ENCODE results near the gene RPL11.
A peak's percentile ranks its signal among the peaks of the same experiment; 100 is the strongest.

RPL11 gene

GRCh38 chr1:23650344-23650990 lies 41.1 kb upstream of the RPL11 start:
- 86% methylated on average over 6 of the region's 10 CpGs for WGBS
- DNase-seq, result no peak
- Histone ChIP-seq H2BK5ac (ENCODE audit: low read depth, low read length, poor library complexity, severe bottlenecking) (no peak overlapping the region), H4K91ac (ENCODE audit: low read length) (no peak overlapping the region), H3K36me3 (ENCODE audit: control insufficient read depth in 1 of 2, insufficient read depth in 2 of 2, low read depth in 1 of 2, low read length in 2 of 2) (no peaks in the 10 kb centered on the region), H2AFZ (ENCODE audit: low read depth, low read length) (no peak overlapping the region), H3K4ac (ENCODE audit: low read depth in 1 of 2, low read length in 2 of 2) (no peak overlapping the region), H3K18ac (ENCODE audit: low read depth in 1 of 2, low read length in 2 of 2) (no peak overlapping the region), H2BK15ac (ENCODE audit: low read depth, poor library complexity, severe bottlenecking) (no peak overlapping the region), H2BK12ac (ENCODE audit: low read length in 2 of 2) (peak overlapping the region in 1 of 2 experiments; percentile 54), H2BK120ac (ENCODE audit: low read depth, low read length) (no peak overlapping the region), H3K9ac (ENCODE audit: low read length) (peak overlapping the region; percentile 21), H3K79me1 (replicated peaks; ENCODE audit: low read length, poor library complexity, severe bottlenecking) (no peaks in the 10 kb centered on the region), H3K14ac (ENCODE audit: low read length in 2 of 2) (no peak overlapping the region), H3K4me3 (ENCODE audit: insufficient read depth in 1 of 2, low read depth in 1 of 2, low read length in 2 of 2) (no peak overlapping the region), H3K27ac (ENCODE audit: low read length, poor library complexity, severe bottlenecking) (no peak overlapping the region), H3K4me2 (ENCODE audit: low read length, poor library complexity, severe bottlenecking) (no peak overlapping the region), H3K4me1 (ENCODE audit: control insufficient read depth, insufficient read depth, low read depth, low read length) (no peaks in the 10 kb centered on the region), H4K8ac (ENCODE audit: low read length) (no peak overlapping the region), H2AK5ac (ENCODE audit: low read length, severe bottlenecking) (no peak overlapping the region), H3K9me3 (ENCODE audit: control insufficient read depth, low read length) (no peaks in the 10 kb centered on the region), H3K23ac (ENCODE audit: low read length in 2 of 2) (no peak overlapping the region), H3K27me3 (ENCODE audit: control insufficient read depth in 1 of 2, insufficient read depth in 1 of 2, low read length in 2 of 2) (peaks cover 8 to 50% of the 10 kb centered on the region in 2 experiments)

GRCh38 chr1:23651069-23651808 lies 40.4 kb upstream of the RPL11 start:
- peak overlapping the region; percentile 21 for H3K9ac ChIP-seq (ENCODE audit: low read length)
- peak; percentile 54 for DNase-seq

GRCh38 chr1:23657659-23658275 lies 33.8 kb upstream of the RPL11 start:
- H3K9ac ChIP-seq (ENCODE audit: low read length), result no peak overlapping the region
- H3K36me3 ChIP-seq (ENCODE audit: control insufficient read depth in 1 of 2, insufficient read depth in 2 of 2, low read depth in 1 of 2, low read length in 2 of 2), result no peaks in the 10 kb centered on the region
- H3K4me1 ChIP-seq (ENCODE audit: control insufficient read depth, insufficient read depth, low read depth, low read length), result no peaks in the 10 kb centered on the region
- H3K14ac ChIP-seq (ENCODE audit: low read length in 2 of 2), result no peak overlapping the region
- H3K4me3 ChIP-seq (ENCODE audit: insufficient read depth in 1 of 2, low read depth in 1 of 2, low read length in 2 of 2), result no peak overlapping the region
- H3K9me3 ChIP-seq (ENCODE audit: control insufficient read depth, low read length), result no peaks in the 10 kb centered on the region
- WGBS, result 40% methylated on average over 4 of the region's 7 CpGs
- no peak overlapping the region for H3K18ac ChIP-seq (ENCODE audit: low read depth in 1 of 2, low read length in 2 of 2)
- no peak overlapping the region for H4K91ac ChIP-seq (ENCODE audit: low read length)
- peaks cover 5 to 23% of the 10 kb centered on the region in 2 experiments for H3K27me3 ChIP-seq (ENCODE audit: control insufficient read depth in 1 of 2, insufficient read depth in 1 of 2, low read length in 2 of 2)
- H2AFZ ChIP-seq (ENCODE audit: low read depth, low read length), result no peak overlapping the region
- no peak overlapping the region for H2BK15ac ChIP-seq (ENCODE audit: low read depth, poor library complexity, severe bottlenecking)
- no peak overlapping the region for H3K27ac ChIP-seq (ENCODE audit: low read length, poor library complexity, severe bottlenecking)
- H3K79me1 ChIP-seq (replicated peaks; ENCODE audit: low read length, poor library complexity, severe bottlenecking), result no peaks in the 10 kb centered on the region
- H3K4me2 ChIP-seq (ENCODE audit: low read length, poor library complexity, severe bottlenecking), result no peak overlapping the region
- H3K23ac ChIP-seq (ENCODE audit: low read length in 2 of 2), result no peak overlapping the region
- no peak overlapping the region for H3K4ac ChIP-seq (ENCODE audit: low read depth in 1 of 2, low read length in 2 of 2)
- H2AK5ac ChIP-seq (ENCODE audit: low read length, severe bottlenecking), result no peak overlapping the region
- peak overlapping the region; percentile 78 for H4K8ac ChIP-seq (ENCODE audit: low read length)
- no peak overlapping the region for H2BK12ac ChIP-seq (ENCODE audit: low read length in 2 of 2)
- DNase-seq, result peak; percentile 65
- no peak overlapping the region for H2BK5ac ChIP-seq (ENCODE audit: low read depth, low read length, poor library complexity, severe bottlenecking)
- no peak overlapping the region for H2BK120ac ChIP-seq (ENCODE audit: low read depth, low read length)

More at GRCh38 chr1:23651069-23651808, 40.4 kb upstream of the RPL11 start:
- no peak overlapping the region for H3K4me2 ChIP-seq (ENCODE audit: low read length, poor library complexity, severe bottlenecking)
- no peaks in the 10 kb centered on the region for H3K36me3 ChIP-seq (ENCODE audit: control insufficient read depth in 1 of 2, insufficient read depth in 2 of 2, low read depth in 1 of 2, low read length in 2 of 2)
- no peaks in the 10 kb centered on the region for H3K79me1 ChIP-seq (replicated peaks; ENCODE audit: low read length, poor library complexity, severe bottlenecking)
- no peak overlapping the region for H4K8ac ChIP-seq (ENCODE audit: low read length)
- WGBS, result 86% methylated on average over 6 of the region's 7 CpGs
- no peak overlapping the region for H2AFZ ChIP-seq (ENCODE audit: low read depth, low read length)
- H3K4ac ChIP-seq (ENCODE audit: low read depth in 1 of 2, low read length in 2 of 2), result no peak overlapping the region
- H3K27me3 ChIP-seq (ENCODE audit: control insufficient read depth in 1 of 2, insufficient read depth in 1 of 2, low read length in 2 of 2), result peaks cover 10 to 44% of the 10 kb centered on the region in 2 experiments
- H2BK12ac ChIP-seq (ENCODE audit: low read length in 2 of 2), result no peak overlapping the region
- no peak overlapping the region for H2BK5ac ChIP-seq (ENCODE audit: low read depth, low read length, poor library complexity, severe bottlenecking)
- no peaks in the 10 kb centered on the region for H3K9me3 ChIP-seq (ENCODE audit: control insufficient read depth, low read length)
- no peak overlapping the region for H2BK120ac ChIP-seq (ENCODE audit: low read depth, low read length)
- no peak overlapping the region for H3K14ac ChIP-seq (ENCODE audit: low read length in 2 of 2)
- H3K18ac ChIP-seq (ENCODE audit: low read depth in 1 of 2, low read length in 2 of 2), result no peak overlapping the region
- no peak overlapping the region for H2AK5ac ChIP-seq (ENCODE audit: low read length, severe bottlenecking)
- no peak overlapping the region for H4K91ac ChIP-seq (ENCODE audit: low read length)
- peak overlapping the region in 1 of 2 experiments; percentile 14 for H3K4me3 ChIP-seq (ENCODE audit: insufficient read depth in 1 of 2, low read depth in 1 of 2, low read length in 2 of 2)
- no peak overlapping the region for H3K23ac ChIP-seq (ENCODE audit: low read length in 2 of 2)
- H3K27ac ChIP-seq (ENCODE audit: low read length, poor library complexity, severe bottlenecking), result no peak overlapping the region
- H3K4me1 ChIP-seq (ENCODE audit: control insufficient read depth, insufficient read depth, low read depth, low read length), result no peaks in the 10 kb centered on the region
- H2BK15ac ChIP-seq (ENCODE audit: low read depth, poor library complexity, severe bottlenecking), result no peak overlapping the region

GRCh38 chr1:23660671-23661070 lies 30.9 kb upstream of the RPL11 start:
- Histone ChIP-seq H3K9me3 (ENCODE audit: control insufficient read depth, low read length) (no peaks in the 10 kb centered on the region), H3K36me3 (ENCODE audit: control insufficient read depth in 1 of 2, insufficient read depth in 2 of 2, low read depth in 1 of 2, low read length in 2 of 2) (no peaks in the 10 kb centered on the region), H3K9ac (ENCODE audit: low read length) (no peak overlapping the region), H2BK120ac (ENCODE audit: low read depth, low read length) (no peak overlapping the region), H2BK15ac (ENCODE audit: low read depth, poor library complexity, severe bottlenecking) (no peak overlapping the region), H4K8ac (ENCODE audit: low read length) (no peak overlapping the region), H4K91ac (ENCODE audit: low read length) (no peak overlapping the region), H2BK5ac (ENCODE audit: low read depth, low read length, poor library complexity, severe bottlenecking) (no peak overlapping the region), H3K4me2 (ENCODE audit: low read length, poor library complexity, severe bottlenecking) (no peak overlapping the region), H3K23ac (ENCODE audit: low read length in 2 of 2) (no peak overlapping the region), H3K18ac (ENCODE audit: low read depth in 1 of 2, low read length in 2 of 2) (no peak overlapping the region), H3K79me1 (replicated peaks; ENCODE audit: low read length, poor library complexity, severe bottlenecking) (no peaks in the 10 kb centered on the region), H3K4me3 (ENCODE audit: insufficient read depth in 1 of 2, low read depth in 1 of 2, low read length in 2 of 2) (no peak overlapping the region), H3K4ac (ENCODE audit: low read depth in 1 of 2, low read length in 2 of 2) (no peak overlapping the region), H2AFZ (ENCODE audit: low read depth, low read length) (no peak overlapping the region), H3K4me1 (ENCODE audit: control insufficient read depth, insufficient read depth, low read depth, low read length) (no peaks in the 10 kb centered on the region), H3K27ac (ENCODE audit: low read length, poor library complexity, severe bottlenecking) (no peak overlapping the region), H2BK12ac (ENCODE audit: low read length in 2 of 2) (no peak overlapping the region), H3K14ac (ENCODE audit: low read length in 2 of 2) (no peak overlapping the region), H3K27me3 (ENCODE audit: control insufficient read depth in 1 of 2, insufficient read depth in 1 of 2, low read length in 2 of 2) (peaks cover under 1 to 9% of the 10 kb centered on the region in 2 experiments), H2AK5ac (ENCODE audit: low read length, severe bottlenecking) (no peak overlapping the region)
- WGBS, result 83% methylated on average over 8 of the region's 9 CpGs
- no peak for DNase-seq
